ENCODE measurements around the gene PRIMPOL. TPM values are rescaled to one million over a fixed set of nuclear protein-coding genes. Genes with fewer than 3 reads are reported as not detected.
"Not testable (repeated sequence)": the region's sequence is repeated elsewhere in the genome, so short reads cannot be mapped to it uniquely, and the experiment has no call there.

PRIMPOL gene, protein sequence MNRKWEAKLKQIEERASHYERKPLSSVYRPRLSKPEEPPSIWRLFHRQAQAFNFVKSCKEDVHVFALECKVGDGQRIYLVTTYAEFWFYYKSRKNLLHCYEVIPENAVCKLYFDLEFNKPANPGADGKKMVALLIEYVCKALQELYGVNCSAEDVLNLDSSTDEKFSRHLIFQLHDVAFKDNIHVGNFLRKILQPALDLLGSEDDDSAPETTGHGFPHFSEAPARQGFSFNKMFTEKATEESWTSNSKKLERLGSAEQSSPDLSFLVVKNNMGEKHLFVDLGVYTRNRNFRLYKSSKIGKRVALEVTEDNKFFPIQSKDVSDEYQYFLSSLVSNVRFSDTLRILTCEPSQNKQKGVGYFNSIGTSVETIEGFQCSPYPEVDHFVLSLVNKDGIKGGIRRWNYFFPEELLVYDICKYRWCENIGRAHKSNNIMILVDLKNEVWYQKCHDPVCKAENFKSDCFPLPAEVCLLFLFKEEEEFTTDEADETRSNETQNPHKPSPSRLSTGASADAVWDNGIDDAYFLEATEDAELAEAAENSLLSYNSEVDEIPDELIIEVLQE
- 8.3 TPM for total RNA-seq
- long read RNA-seq, transcript PRIMPOL-211 (13 exons, 2,007 nt): major isoform, 5 of 15 reads
- long read RNA-seq, partial matches to known transcripts: 0 of 15 reads
- long read RNA-seq, other reads (novel, unspliced or antisense): 8 of 15 reads

DNA sequence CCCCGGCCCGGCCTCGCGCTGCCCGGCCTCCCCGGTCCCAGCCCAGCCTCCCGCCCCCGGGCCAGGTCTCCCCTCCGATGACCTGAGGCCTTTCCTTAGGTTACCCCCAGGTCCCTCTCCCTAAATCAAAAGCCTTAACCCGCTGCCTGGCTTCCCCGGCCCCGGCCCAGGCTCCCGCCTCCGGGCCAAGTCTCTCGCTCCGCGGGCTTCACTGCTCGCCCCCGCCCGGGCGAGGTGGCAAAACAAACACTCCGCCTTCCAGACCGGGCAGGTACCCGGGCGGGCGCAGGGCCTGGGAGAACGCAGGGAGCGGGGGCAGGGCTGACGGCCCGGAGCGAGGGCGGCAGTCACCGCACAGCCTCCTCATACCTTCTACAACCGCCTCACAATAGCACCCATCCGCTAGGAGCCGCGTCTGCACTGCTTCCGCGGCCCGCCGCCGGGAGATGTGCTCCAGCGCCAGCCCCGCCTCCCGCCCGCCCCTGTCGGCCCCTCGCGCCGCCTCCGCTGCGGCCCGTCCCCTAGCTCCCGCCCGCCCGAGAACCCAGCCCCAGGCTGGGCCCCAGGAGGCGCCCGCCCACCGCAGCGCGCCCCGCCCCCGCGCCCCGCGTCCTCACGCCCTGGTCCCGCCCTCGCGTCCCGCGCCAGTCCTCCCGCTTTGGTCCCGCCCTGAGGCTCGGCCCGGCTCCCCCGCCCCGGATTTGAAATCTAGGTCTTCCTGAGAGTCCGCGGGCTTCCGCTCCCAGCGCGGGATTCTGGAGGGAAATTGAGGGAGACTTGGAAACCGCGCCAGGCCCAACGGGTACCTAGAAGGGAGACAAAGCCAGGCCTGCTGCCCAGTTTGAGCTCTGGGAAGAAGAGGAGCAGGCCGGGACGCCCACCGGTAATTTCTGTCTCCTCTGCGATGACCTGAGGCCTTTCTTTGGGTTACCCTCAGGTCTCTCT, at the start of gene PRIMPOL, which contains the start of gene CASP3:
Gene PRIMPOL, plus strand, starts transcription at position 713 of the 945 bp plus-strand sequence. CDS start 7,403 bp downstream, outside the sequence.
Gene CASP3, minus strand, starts transcription at position 422 of the 945 bp plus-strand sequence. CDS start 10,994 bp downstream, outside the sequence.
- intact Hi-C loops (cut with DNase I): loop anchor here (2.0 to 10.0 kb wide), 6 partner anchors 86 to 496 kb away; partner anchors contain the start of genes CENPU, IRF2 and SLC25A4
- peak; percentile 99 for DNase-seq (ENCODE audit: low spot score)

DNA sequence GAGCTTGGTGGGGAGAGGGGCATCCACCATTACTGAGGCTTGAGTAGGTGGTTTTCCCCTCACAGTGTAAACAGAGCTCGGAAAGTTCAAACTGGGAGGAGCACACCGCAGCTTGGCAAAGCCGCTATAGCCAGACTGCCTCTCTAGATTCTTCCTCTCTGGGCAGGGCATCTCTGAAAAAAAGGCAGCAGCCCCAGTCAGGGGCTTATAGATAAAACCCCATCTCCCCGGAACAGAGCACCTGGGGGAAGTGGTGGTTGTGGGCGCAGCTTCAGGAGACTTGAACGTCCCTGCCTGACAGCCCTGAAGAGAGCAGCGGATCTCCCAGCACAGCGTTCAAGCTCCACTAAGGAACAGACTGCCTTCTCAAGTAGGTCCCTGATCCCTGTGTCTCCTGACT, 48.6 kb upstream of the PRIMPOL start:
- intact Hi-C loops (cut with DNase I); DNase-seq (ENCODE audit: low spot score): not testable (repeated sequence)

DNA sequence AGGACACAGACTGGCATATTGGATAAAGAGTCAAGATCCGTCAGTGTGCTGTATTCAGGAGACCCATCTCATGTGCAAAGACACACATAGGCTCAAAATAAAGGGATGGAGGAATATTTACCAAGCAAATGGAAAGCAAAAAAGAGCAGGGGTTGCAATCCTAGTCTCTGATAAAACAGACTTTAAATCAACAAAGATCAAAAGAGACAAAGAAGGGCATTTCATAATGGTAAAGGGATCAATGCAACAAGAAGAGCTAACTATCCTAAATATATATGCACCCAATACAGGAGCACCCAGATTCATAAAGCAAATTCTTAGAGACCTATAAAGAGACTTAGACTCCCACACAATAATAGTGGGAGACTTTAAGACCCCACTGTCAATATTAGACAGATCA, 46.7 kb upstream of the PRIMPOL start:
- intact Hi-C loops (cut with DNase I); DNase-seq (ENCODE audit: low spot score): not testable (repeated sequence)

DNA sequence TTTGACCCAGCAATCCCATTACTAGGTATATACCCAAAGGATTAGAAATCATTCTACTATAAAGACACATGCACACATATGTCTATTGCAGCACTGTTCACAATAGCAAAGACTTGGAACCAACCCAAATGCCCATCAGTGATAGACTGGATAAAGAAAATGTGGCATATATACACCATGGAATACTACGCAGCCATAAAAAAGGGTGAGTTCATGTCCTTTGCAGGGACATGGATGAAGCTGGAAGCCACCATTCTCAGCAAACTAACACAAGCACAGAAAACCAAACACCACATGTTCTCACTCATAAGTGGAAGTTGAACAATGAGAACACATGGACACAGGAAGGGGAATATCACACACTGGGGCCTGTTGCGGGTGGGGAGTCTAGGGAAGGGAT, 42.1 kb upstream of the PRIMPOL start:
- DNase-seq (ENCODE audit: low spot score): not testable (repeated sequence)

DNA sequence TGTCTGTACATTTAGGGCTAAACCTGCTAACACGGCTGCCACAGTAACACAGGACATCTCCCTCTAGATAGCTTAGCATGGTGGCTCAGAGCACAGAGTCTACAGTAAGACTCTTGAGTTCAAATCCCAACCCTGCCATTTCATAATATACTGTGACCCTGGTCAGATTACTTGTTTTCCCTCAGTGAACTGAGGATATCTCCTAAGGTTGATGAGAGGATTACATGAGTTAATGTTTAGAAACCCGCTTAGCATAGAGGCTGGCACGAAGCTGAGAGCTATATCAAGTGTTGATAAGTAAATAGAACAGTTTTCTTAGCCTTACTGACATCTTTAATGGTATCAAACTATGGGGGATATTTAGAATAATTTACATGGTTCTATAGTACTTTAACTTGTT, 37.5 kb upstream of the PRIMPOL start:
- intact Hi-C loops (cut with DNase I): no loop called here
- no peak for DNase-seq (ENCODE audit: low spot score)

More for the DNA sequence above, 42.1 kb upstream of the PRIMPOL start:
- intact Hi-C loops (cut with DNase I): not testable (repeated sequence)

DNA sequence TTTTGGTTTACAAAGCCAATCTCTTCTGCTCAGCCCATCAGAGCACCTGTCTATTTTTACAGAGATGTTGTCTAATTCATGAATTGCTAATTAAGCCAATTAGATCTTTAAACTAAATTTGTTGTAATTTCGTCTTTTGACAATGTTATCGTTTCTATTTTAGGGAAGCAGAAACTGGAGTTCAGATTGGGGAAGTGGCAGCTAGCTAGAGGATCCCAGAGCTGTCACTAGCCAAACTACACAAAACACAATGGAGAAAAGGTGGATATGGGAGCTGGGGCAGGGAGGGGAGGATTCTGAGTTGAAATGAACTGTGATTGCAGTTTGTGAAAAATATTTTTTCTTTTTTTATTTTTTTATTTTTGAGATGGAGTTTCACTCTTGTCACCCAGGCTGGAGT, 36.1 kb upstream of the PRIMPOL start:
- intact Hi-C loops (cut with DNase I): no loop called here
- no peak for DNase-seq (ENCODE audit: low spot score)

DNA sequence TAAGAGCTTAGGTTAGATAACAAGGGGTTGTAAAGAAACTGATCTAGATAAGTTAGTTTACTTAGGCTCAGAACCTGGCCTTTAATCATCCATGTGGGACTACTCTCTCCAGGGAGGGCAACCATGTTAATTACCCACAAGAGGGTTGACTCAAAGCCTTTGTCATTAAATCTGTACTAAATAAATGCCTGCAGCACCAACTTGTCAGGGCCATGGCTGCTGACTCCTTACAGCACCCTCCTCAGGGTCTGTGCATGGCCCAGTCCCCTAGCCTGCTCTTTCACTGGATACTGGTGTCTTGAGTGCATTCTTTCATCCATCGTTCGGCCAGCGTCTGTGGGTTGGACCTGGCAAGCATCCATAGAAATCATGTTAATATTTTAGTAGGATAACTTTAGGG, 35.0 kb upstream of the PRIMPOL start:
- no peak for DNase-seq (ENCODE audit: low spot score)
- intact Hi-C loops (cut with DNase I): no loop called here

DNA sequence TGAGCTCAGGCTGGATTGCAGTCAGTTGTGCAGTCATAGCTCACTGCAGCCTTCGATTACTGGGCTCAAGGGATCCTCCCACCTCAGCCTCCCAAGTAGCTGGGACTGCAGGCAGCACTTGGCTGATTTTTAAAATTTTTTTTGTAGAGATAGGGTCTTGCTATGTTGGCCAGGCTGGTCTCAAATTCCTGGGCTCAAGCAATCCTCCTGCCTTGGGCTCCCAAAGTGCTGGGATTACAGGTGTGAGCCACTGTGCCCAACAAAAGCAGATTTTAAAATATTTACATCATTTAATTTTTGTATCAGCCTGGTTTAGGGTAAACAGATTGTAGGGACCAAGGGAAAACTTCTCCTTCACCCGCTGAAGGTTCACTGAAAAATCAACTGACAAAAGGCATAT, 33.4 kb upstream of the PRIMPOL start:
- intact Hi-C loops (cut with DNase I); DNase-seq (ENCODE audit: low spot score): not testable (repeated sequence)

DNA sequence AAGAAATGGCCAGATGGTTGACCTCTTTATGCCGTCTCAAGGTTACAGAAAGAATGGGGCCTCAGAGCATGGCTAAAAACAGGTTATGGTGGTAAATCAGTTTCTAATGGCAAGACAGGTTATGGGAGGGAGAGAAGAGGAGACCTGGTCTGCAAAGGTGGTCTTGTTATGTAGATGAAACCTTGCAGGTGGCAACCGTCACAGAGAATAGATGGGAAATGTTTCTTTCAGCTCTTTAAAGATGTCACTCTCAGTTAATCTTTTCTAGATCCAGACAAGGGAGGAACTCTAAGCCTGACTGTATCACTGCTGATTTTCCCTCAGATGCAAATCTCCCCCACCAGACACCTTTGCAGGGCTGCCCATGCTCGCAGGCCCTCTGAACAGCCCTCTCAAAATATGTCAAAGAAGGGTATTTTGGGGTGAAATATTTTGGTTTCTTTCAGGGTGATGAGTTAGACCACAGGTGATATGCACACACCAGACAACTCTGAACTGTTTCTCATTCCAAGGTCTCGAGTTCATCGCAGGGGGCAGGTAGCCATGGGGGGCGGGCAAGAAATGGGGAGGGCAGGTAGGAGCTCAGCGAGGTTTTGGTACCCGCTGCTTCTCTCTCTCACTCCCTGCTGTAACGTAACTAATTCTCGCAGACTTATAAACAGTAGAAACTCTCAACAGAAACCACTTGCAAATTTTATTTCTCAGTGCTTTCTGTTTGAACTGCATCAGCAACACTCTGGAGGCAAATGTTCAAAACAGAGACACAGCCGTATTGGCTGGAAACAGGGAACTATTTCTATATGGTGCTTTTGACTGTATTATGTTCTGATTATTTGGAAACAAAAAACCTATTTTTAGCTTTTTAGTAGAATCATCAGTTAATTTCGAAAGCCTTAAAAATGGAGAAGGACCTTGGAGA, 32.6 kb upstream of the PRIMPOL start:
- intact Hi-C loops (cut with DNase I): no loop called here
- no peak for DNase-seq (ENCODE audit: low spot score)

DNA sequence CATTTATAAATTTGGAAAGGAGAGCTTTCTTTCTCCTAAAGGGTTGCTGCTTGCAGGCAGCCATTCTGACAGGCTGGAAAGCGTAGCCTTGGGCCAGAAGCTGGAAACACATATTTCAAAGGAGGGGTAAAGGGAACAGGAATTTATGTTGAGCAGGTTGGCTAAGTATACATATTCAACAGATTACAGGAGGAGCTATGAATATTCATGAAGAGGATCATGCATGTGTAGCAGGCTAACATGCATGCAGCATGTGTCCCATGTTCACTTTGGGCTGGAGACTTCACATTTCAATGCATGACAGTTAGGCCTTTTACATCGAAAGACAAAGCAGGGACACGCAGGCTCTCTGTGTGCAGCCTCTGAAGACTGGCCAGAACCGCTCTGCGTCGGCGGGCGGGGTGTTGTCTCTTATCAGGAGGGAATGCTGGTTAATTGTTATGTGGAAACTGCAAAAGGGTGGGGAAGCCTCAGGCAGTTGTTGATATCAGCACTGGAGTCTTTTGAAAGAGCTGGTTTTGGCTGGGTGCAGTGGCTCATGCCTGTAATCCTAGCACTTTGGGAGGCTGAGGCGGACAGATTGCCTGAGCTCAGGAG, 31.8 kb upstream of the PRIMPOL start:
- intact Hi-C loops (cut with DNase I): no loop called here
- DNase-seq (ENCODE audit: low spot score): no peak

DNA sequence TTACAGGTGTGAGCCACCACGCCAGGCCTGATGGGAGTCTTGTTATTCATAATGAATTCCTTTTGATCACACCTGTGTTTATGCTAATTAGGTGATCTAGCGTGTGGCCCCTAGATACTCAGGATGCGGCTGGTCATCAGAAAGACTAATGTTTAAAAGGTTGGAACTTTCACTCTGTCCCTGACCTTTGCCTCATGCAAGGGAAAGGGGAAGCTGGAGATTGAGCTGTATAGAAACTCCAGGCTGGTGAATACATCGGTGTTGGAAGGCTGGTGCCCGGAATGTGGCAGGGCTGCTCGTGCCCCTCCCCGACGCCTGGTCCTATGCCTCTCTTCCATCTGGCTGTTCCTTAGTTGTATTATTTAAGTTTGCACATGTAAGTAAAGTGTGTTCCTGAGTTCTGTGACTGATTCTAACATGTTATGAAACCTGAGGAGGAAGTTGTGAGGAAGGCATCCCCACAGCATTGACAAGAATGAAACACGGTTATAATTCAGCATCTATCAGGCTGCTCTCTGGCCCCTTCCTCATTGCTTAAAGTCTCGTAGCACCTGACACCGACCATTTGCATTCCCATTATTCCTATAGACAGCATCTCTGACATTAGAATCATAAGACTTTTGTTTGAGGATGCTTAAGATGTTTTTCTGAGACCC, 29.2 kb upstream of the PRIMPOL start:
- DNase-seq (ENCODE audit: low spot score): no peak
- intact Hi-C loops (cut with DNase I): no loop called here

DNA sequence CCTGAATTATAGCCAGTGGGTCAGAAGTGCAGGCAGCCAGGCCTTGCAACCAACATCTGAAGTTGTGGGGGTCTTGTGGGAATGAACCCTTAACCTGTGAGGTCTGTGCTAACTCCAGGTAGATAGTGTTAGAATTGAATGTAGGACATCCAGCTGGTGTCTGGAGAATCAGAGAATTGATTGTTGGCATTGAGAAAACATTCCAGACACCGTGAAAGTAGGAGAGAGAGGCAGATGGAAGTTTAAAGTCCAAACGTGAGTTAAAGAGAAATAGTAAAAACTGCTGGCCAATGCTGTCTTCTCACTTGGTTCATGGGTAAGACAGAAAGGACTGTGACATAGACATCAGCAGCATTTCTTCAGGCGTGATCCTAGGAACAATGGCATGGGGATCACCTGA, 28.0 kb upstream of the PRIMPOL start:
- intact Hi-C loops (cut with DNase I): no loop called here
- no peak for DNase-seq (ENCODE audit: low spot score)

DNA sequence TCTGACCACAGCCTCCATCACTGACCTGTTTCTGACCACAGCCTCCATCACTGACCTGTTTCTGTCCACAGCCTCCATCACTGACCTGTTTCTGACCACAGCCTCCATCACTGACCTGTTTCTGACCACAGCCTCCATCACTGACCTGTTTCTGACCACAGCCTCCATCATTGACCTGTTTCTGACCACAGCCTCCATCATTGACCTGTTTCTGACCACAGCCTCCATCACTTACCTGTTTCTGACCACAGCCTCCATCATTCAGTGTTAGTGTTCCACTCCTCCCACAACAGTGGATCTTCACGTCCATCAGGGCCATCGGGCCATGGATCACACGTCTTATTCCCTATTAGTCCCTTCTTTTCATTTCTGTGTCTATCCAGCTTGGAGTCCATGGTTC, 25.0 kb upstream of the PRIMPOL start:
- intact Hi-C loops (cut with DNase I); DNase-seq (ENCODE audit: low spot score): not testable (repeated sequence)

DNA sequence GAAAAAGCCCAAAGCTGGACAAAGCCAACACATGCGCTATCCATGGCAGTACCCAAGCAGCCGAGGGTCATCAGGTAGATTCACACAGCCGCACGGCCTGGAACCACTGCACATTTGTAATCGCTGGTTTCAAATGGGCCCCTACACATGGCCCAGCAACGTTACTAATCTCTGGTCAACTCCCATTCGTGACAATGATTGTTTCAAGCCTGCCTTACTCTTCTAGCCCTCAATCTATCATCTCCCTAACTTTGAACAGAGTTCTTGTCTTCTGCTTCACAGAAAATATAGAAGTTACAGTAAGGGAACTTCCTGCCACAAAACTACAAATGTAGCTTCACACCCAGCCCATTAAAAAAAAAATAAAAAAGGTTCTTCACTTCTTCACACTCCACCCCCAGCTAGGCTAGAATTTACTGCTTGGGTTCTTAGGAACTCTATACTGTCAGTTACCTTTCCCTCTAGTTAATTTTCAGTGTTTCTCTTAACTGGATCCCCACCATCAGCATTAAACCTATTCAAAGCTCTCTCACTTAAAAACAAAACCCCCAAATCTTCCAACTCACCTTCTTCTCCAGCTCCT, 24.5 kb upstream of the PRIMPOL start:
- DNase-seq (ENCODE audit: low spot score): no peak
- intact Hi-C loops (cut with DNase I): no loop called here

DNA sequence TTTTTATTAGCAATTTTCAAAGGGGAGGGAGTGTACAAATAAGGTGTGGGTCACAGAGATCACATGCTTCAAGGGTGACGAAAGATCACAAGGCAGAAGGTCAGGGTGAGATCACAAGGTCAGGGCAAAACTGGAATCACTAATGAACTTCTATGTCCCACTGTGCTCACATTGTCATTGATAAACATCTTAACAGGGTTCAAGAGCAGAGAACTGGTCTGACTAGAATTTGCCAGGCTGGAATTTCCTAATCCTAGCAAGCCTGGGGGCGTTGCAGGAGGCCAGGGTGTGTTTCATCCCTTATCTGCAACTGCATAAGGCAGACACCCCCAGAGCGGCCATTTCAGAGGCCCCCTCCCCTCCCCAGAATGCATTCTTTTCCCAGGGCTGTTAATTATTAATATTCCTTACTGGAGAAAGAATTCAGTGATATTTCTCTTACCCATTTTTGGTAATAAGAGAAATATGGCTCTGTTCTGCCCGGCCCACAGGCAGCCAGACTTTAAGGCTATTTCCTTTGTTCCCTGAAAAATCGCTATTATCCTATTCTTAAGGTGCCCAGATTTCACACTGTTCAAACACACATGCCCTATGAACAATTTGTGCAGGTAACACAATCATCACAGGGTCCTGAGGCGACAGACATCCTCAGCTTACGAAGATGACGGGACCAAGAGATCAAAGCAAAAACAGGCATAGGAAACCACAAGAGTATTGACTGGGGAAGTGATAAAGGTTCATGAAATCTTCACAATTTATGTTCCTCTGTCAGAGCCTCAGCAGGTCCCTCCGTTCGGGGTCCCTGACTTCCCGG, 23.5 kb upstream of the PRIMPOL start:
- DNase-seq (ENCODE audit: low spot score); intact Hi-C loops (cut with DNase I): not testable (repeated sequence)

DNA sequence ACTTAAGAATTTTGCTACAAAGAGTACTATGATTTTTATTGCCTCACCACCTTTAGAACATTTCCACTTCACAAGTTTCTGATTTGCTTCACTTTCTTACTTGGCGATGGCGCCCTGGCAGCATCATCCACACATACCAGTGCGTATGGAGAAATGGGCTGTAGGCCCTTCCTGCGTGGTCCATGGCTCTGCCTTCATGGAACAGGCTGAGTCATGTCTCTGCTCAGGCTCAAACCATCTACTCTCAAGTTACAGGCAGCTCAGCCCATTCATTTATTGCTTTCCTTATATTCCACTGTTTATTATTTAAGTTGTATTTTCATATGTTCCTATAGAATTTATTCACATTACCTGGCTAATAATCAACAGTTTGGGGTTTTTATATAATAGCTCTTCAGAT, 21.4 kb upstream of the PRIMPOL start:
- intact Hi-C loops (cut with DNase I): no loop called here
- DNase-seq (ENCODE audit: low spot score): no peak

DNA sequence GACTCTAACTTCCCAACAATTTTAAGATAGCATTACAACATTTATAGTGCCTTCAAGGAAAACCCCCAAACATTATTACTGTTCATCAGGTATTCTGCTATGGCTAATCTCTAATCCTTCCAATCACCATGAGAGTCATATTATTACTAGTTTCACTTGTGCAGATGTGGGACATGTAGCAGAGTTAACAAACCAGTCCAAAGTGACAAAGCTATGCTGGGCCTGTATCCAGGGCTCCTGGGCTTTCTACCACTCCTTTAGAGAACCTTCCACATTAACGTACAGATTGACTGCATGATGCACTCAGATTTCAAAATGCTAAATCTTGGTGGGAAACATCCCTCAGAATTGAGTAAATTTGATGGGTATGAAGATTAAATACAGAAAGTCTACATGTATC, 16.7 kb upstream of the PRIMPOL start:
- DNase-seq (ENCODE audit: low spot score): no peak
- intact Hi-C loops (cut with DNase I): no loop called here

Measured in cardiac septum (tissue), 1 donor.